HL-60/S4 treated with retinoic acid at 250 ng/mL for 4 days and 3 days (cell line): ENCODE results near the gene KRT33A.

Source experiments
- in situ Hi-C: fragments of 300-500 bp; cut with MboI; formaldehyde crosslinking; loops from 2 replicates; pipeline ENCODE4 v1.7.0; 2022; ENCODE audit warnings: low sequenced_read_pairs

KRT33A gene

DNA sequence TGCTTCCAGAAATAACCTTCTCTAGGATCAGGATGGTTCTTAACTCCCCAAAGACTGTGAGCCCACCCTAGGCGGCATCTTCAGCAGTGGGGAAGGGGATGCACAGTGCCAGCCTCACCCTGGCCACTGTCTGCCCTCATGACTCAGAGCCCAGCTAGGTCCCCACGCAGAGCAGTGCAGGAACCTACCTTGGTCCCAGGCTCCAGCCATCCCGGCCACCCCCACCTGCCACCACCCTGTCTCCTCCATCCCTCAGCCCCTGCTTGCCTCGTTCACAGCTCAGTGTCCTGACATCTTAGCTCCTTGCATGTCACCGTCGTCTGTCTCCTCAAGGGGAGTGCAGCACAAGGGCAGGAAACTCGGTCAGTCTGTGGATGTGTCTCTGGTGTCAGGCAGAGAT, 19.0 kb downstream of the KRT33A start:
- in situ Hi-C loops, result no loop called here

DNA sequence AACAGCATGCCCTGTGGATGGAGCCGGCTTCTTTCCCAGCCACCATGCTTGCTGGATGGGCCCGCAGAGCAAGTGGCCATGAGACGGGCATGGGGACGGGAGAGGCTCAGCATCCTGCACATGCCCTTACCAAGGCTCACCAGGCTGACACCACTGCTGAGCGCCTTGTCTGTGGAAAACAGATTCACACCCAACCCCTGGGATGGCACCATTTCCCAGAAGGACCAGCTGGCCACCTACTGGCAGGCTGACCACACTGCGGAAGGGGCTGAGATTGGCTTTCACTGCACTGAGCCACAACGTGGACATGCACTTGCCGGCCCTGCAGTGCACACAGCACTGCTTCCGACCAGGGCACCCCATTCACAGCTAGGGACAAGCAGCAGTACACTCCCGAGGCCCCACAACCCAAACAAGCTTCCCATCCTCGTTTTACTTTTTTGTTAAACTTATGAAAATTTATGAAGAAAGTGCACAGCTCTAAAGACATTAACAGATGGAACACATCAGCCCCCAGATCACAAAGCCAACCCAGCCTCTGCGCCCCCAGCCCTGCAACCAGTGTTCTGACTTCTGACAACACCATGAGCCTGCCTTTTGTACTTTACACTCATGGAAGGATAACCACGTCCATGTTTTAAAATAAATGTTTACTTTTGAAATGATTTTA, 21.2 kb downstream of the KRT33A start:
- in situ Hi-C loops, result no loop called here

DNA sequence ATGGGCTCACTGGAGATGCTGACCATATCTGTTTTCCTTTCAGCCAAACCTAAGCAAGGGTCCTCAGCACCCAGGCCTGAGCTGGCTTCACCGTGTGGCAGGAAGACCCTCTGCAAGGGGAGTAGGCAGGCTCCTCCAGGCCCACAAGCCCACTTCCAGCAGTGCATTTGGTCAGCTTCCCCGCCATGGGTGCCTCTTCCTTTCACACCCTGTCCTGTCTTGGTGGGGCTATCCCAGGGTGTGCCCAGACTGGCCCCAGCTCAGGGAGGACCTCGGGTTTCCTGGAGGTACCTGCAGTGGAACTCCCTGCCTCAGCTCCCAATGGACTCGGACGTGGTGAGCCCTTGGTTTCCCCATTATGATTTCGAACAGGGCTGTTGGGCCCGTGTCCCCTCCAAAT, 22.4 kb downstream of the KRT33A start:
- in situ Hi-C loops, result no loop called here

DNA sequence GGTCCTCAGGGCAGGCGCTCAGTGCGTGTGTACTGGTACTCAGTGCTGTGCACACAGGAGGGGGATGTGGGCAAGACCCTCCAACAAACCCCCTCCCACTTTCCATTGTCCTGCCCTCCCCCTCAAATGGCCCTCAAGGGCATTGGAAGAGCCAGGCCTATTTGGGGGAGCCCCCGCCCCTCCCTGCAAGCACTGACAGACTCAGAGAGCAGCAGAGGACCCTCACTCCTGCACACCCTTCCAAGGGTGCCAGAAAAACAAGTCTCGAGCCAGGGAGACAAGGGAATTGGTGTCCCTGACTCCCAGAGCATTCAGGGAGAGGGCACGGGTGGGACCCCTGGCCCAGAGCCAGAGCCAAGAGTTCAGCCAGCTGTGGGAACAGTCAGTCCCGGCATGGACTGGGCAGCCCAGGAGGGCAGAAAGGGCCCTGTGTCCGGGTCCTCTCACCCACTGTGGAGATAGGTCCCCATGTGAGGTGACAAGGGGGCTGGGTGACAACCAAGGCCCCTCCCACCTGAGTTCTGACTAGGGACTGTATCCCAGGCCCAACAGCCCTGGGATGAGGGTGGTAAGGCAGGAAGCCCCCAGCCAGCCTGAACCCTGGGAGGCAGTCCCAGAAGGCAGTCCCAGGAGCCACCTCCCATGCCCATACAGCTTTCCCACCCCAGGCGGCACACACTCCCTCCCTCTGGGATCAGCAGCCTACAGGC, 23.1 kb downstream of the KRT33A start:
- in situ Hi-C loops, result no loop called here

DNA sequence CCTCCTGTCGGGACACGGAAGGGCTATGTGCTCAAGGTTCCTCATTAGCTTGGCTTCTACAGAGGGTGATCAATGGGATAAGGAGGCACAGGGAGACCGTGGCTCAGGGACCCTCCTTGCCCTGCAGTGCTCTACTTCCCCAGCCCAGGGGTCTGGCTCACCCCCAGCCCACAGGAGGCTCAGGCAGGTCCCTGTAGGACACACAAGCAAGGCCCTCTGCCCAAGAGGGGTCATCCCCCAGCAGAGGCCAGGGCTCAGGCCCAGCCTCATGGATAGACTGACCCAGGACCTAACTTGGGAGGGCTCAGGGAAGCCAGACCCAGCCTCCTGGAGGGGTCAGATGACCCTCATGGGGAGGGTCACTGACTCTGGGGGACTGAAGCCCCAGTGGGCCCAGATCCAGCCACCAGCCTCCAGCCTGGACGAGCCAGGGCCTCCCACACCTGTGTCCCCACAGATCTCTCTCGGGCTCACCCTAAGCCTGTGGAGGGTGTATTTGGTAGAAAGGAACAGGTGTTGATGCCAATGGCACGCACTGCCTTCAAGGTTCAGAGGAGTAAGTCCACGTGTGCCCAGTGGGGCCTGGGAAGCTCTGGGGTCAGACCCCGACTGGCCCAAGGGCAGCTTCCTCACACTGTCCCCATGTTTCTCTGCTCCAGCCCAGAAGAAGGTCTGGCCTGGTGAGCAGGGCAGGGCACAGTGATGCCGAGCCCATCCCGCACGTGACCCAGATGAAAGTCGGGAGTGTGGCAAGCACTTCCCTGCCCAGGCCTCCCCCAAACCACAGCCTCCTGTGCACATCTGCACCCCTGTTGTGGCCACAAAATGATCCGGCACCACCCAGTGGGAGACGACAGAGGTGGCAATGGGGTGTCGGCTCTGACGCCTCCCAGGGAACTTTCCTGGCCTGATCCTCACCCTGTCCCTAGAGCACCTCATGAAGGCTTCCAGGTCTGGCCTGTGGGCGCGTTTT, 24.2 kb downstream of the KRT33A start:
- in situ Hi-C loops, result no loop called here

DNA sequence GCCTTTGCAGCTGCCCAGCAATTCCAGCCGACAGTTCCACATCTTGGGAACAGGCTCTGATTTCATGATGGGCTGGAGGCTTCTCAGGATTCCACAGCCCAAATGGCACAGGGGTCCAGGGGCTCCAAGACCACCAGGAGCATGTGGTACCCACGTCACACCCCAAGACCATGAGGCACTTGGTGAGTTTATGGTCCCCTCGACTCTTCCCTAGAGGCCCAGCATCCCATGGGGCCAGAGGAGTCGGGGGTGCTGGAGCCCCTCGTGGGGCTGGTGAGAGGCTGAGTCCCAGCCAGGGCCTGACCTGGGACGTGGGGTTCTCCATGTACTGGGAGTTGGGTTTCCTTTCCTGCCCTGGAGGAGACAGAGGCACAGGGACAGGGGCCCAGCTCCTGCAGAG, 25.0 kb downstream of the KRT33A start:
- in situ Hi-C loops, result no loop called here

DNA sequence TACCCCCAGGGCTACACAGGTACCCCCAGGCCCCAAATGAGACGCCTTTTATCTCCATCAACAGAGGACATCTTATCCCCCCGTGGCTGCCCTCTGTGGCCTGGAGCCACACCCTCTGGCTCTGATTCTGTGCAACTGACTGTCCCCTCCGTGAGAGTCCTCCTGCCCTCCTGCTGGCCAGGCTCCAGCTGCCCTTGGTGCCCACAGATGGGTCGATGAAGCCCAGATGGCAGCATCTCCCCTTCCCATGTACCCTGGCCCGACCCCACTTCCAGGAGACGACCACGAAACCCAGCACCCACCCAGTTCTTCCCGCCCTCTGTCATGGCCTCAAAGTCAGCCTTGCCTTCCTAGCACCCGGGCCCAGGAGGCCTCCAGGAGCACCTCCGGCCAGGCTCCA, 25.5 kb downstream of the KRT33A start:
- in situ Hi-C loops, result no loop called here

DNA sequence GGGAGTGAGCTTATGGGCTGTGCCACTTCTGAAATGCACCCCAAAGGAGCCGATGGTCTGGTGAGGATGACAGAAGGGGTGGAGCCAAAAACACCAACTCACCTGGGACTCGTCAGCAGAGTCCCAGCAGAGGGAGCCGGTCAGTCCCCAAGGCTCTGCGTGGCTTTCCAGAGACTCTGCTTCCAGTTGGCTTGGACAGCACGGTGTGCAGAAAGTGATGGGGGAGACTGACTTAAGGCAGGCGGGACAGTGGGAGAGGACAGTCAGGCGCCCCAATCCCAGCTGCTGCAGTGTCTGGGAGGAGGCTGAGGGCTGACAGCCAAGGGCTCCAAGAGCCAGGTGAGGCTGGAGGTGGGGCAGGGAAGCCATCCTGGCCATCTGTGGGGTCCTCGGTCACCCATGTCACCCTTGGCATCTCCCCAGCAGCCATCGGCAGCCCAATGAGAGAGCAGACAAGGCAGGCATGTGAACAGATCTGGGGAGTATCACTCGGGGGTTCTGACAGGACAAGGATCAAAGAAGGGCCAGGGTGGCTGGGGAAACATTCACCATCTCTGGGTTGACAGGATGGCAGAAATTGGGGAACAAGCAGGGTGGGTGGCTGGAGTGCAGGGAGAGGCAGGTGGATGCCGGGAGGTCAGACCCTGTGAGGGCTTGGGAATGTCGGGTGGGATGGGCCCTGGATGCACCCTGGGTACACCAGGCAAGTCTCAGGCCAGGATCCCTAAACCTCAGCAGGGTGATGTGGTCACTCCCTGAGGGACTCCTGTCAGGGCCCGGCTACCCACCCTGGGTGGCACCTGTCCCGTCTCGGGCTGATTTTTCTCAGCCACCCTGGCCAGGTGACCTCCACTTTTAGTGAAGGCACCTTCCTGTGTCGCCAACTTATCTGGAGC, 26.2 kb downstream of the KRT33A start:
- in situ Hi-C loops, result no loop called here

DNA sequence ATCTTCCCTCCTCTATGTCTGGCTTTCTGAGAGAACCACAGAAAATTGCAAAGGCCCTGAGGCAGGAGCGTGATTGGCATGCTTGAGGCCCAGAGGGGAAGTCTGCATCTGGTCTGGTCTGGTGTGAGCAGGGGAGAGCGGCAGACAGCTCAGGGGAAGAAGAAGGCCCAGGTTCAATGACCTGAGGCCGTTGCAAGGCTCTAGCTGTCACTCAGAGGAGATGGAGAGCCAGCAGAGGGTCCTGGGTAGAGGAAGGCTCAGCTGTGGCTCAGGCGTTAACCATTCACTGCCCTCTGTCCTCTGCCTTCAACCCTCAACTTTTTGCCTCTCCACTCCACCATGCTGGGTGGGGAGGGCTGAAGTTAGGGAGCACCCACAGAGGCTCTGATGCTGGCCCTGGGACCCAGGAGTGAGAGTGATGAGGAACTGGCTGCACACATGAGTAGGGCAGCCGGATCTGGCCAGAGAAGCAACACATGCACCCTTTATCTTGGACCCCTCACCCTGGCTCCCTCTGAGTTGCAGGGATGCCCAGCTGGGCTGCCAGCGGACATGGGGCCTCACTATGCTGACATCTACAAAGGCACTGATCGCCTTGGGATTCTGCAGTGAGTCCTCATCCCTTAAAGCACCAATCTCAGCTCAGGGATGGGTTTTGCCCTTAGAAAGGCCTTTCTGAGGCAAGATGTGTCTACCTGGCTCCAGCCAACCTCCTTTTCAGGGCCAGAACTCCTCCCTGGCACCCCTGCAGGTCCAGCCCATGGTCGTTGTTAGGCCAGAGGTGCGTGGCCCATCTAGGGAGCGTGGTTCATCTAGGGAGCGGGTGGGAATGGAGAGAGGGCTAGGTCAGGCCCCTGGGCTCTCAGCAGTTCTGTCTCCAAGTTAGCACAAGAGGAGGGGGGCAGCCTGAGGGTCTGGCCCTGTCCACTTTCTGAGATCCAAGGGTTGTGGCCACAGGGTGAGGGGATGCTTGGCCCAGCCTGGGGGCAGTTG, 27.4 kb downstream of the KRT33A start:
- in situ Hi-C loops, result no loop called here

DNA sequence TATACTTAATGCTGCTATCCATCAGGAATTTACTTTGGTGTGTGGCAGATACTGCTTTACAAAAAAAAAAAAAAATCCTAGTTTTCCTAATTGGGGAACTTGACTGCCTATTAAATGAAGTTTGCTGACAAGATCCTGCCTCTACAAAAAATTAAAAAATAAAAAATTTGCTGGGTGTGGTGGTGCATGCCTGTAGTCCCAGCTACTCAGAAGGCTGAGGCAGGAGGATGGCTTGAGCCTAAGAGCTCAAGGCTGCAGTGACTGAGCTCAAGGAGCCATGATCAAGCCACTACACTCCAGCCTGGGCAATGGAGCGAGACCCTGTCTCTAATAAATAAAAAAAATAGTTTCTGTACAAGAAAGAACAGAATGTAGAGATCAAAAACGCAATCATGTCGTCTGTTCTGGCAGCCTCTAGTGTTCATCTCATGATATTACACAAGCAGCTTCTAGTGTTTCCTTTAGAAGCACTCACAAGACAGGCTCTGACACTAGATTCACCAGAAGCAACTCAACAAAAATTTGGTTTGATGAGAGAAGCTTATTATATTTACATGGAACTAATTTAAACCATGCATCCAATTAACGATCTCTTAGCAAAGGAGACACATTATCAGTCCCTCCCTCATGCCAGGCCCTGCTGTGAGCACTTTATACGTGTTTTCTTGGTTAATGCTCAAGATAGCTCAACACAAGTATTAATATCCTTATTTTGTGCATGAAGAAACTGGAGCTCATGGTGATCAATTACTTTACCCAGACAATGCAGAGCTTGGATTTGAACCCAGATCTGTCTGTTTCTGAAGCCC, 28.3 kb downstream of the KRT33A start:
- in situ Hi-C loops, result no loop called here

DNA sequence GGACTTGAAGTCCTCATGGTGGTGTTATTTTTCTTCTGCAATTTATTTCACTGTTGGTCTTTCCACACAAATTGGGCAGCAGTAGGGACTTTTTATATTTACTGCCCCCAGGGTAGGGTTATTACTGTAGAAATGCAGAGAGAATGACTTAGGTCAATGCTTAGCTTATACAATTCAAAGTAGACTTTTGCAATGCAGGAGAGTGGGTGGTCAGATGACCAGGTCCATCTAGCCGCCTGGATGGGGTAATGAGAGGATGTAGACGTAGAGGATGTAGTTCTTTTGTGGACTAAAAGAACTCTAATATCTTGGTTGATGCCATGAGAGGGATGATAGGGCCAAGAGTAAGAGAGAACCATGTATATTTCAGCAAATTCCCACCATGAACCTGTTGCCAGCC, 32.4 kb downstream of the KRT33A start:
- in situ Hi-C loops, result no loop called here

DNA sequence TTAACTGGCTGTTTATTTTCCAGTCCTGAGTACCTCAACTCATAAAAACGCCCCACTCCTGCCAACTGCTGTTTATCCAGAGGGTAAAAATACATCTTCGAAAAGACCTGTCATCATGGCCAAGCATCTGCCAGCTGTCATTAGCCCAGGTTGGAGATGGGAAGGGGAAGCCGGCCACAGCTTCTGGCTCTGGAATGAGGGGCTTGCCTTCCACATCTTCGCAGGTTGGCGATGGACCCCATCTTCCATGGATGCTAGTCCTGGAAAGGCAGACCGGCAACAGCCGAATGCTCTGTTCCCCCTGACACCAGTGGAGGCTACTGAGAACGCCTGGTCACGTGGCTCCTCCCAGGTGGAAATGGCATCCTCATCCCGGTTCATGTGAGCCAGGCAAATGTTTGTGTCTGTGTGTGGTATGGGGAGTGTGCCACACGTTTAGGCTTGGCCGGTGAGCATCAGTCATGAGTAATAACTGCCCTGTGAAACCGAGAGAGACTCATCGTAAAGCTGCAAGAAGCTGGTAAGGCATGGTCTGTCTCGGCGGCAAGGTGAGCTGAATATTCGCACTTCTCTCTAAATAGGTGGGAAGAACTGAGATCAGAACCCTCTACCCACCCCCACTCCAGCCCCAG, 34.7 kb downstream of the KRT33A start:
- in situ Hi-C loops, result no loop called here

DNA sequence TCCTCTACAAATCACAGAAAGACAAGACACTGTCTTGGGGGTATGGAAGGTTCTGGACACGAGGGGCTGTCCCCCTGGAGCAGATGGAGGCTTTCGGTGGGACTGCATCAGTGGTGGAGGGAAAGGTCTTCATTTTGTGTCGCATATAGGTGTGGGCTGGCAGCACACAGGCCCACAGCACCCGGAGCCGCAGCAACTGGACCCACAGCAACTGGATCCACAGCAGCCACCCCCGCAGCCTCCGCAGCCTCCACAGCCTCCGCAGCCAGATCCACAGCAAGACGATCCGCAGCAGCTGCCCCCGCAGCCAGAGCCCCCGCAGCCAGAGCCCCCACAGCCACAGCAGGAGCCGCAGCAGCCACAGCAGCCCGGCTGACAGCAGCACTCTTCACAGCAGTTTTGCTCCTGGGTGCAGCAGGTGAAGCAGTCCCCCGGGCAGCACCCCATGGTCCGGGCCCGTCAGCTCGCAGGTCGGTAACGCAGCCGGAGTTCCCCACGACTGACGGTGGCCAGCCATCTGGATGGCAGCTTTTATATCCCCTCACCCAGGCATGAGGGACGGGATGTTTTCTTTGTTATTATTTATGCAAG, 35.3 kb downstream of the KRT33A start, which contains the start of gene KRTAP17-1:
TSS of gene KRTAP17-1 (minus strand) at position 507 of the 591 bp plus-strand sequence. CDS start at position 447, 60 bp downstream.
- in situ Hi-C loops, result no loop called here

DNA sequence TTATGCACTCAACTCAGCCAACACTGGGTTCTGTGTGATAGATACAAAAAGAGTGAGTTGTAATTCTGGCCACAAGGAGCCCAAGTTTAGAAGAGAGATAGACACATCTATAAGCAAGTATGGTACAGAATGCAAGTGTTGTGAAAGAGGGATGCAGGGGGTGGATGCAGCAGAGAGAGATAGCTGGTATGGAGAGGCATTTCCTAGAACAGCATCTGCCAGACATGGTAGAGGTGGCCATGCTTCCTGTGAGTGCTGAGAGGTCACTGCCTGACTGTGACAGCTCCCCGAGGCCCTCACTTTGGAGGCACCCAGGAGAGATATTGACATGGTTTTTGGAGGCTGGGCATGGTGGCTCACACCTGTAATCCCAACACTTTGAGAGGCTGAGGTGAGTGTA, 39.5 kb downstream of the KRT33A start:
- in situ Hi-C loops, result no loop called here

DNA sequence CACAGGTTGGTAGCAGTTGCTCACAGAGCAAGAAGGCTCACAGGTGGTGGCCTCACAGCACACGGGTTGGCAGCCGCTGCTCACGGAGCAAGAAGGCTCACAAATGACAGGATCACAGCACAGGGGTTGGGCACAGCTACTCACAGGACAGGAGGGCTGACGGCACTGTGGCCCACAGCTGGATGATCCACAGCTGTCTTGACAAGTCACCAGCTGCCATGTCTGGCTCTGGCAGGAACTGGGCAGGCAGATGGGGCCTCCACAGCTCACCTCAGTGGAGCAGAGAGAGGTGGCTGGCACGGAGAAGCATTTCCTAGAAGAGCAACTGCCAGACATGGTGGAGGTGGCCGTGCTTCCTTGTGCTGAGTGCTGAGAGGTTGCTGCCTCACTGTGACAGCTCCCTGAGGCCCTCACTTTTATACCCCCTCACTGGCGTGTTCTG, 41.7 kb downstream of the KRT33A start, which contains the start of gene KRTAP16-1:
TSS of gene KRTAP16-1 (minus strand) at position 392 of the 442 bp plus-strand sequence. CDS start at position 336, 56 bp downstream.
- in situ Hi-C loops, result no loop called here

DNA sequence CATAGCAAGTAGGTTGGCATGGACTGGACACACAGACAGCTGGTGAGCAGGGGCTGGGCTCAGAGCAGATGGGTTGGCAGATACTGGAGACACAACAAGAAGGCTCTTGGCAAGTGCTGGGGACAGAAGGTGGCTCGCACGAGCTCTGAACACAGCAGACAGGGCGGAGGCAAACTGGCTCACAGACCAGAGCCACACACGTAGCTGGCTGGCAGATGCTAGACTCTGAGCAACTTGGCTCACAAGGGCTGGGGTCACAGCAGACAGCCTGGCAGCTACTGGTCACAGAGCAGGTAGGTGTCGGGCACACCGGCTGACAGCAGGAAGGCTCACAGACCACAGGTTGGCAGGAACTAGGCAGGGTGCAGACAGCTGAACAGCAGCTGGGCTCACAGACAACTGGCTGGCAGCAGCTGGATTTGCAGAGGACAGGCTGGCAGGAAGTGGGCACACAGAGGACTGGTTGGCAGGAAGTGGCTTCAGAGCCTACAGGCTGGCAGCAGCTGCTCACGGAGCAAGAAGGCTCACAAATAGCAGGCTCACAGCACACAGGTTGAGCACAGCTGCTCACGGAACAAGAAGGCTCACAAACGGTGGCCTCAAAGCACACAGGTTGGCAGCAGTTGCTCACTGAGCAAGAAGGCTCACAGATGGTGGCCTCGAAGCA, 42.2 kb downstream of the KRT33A start:
- in situ Hi-C loops, result no loop called here

DNA sequence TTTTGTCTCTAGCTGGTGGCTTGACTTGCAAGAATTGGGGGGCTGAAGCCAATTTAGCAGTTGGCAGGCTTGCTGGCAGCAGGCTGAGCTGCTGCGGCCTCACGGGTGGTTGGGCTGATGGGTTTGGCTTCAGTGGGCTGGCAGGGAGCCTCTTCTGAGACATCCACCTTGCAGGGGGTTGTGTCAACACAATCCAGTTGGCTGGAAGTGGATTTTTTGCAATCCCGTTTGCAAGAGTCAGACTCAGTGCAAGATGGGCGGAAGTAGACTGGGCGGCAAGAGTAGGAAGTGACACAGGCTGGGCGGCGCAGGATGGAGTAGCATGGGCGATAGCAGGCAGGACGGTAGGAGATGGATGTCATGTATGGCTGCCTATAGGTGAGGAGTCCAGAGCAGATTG, 43.0 kb downstream of the KRT33A start:
- in situ Hi-C loops, result no loop called here
